OCI-LY7 (cell line): ENCODE measurements around the gene LGALS1. TPM values are rescaled to one million over a fixed set of nuclear protein-coding genes. Genes with fewer than 3 reads are reported as not detected.

ENCODE experiments used
- BruUV-seq: library from RNA; stranded (reverse); fragments of 400-500 nt; replicated peaks from 2 replicates; lab custom pipeline; 2021; lab: Mats Ljungman, UMichigan
- CTCF ChIA-PET: fragments of 300-600 bp; sonication (Branson Sonifier 250); formaldehyde crosslinking; loops from one replicate; lab custom pipeline; 2022; ENCODE audit warnings: antibody characterized with exemption; ENCODE audit not compliant: unreplicated experiment; lab: Charles Lee
- POLR2A ChIA-PET: fragments of 300-600 bp; sonication (Branson Sonifier 250); formaldehyde crosslinking; loops from one replicate; lab custom pipeline; 2022; ENCODE audit warnings: antibody characterized with exemption; lab: Charles Lee
- DNase-seq: peaks from one replicate; pipeline ENCODE4 v3.0.0-alpha.2; 2015; ENCODE audit warnings: low spot score
- H2AFZ ChIP-seq: fragments of 200-600 bp; sonication (generic), shearing (Covaris generic); 2 replicates; pipeline ENCODE4 v1.6.1; 2014; ENCODE audit warnings: mild to moderate bottlenecking, antibody characterized with exemption, low read length, moderate library complexity
- H3K27ac ChIP-seq: fragments of 200-600 bp; sonication (generic); 2 replicates; pipeline ENCODE4 v1.5.1; 2014; ENCODE audit warnings: mixed run types, low read depth, mild to moderate bottlenecking, moderate library complexity, low read length, inconsistent platforms; ENCODE audit not compliant: poor library complexity, severe bottlenecking
- H3K36me3 ChIP-seq: fragments of 200-600 bp; sonication (generic); 2 replicates; pipeline ENCODE4 v1.6.1; 2014; ENCODE audit warnings: mild to moderate bottlenecking, antibody characterized with exemption, low read length, moderate library complexity, mixed read lengths; ENCODE audit not compliant: insufficient read depth
- H3K4me1 ChIP-seq: fragments of 200-600 bp; sonication (generic); 2 replicates; pipeline ENCODE4 v1.5.1; 2014; ENCODE audit warnings: mild to moderate bottlenecking, low read length; ENCODE audit not compliant: insufficient read depth, poor library complexity, severe bottlenecking
- H3K4me2 ChIP-seq: fragments of 200-600 bp; sonication (generic); 2 replicates; pipeline ENCODE4 v1.6.1; 2014; ENCODE audit warnings: mild to moderate bottlenecking, low read length
- H3K4me3 ChIP-seq: fragments of 200-600 bp; sonication (generic); 2 replicates; pipeline ENCODE4 v1.5.1; 2014; ENCODE audit warnings: mild to moderate bottlenecking, low read depth, low read length; ENCODE audit not compliant: poor library complexity, severe bottlenecking
- H3K79me2 ChIP-seq: fragments of 200-600 bp; sonication (generic); 2 replicates; pipeline ENCODE4 v1.6.1; 2016; ENCODE audit warnings: low read depth, mild to moderate bottlenecking, low read length, moderate library complexity, mixed read lengths; ENCODE audit not compliant: insufficient read depth
- H3K9me2 ChIP-seq: fragments of 200-600 bp; sonication (generic); 2 replicates; pipeline ENCODE4 v1.6.1; 2016; ENCODE audit warnings: mild to moderate bottlenecking, low read length, mixed read lengths; ENCODE audit not compliant: insufficient read depth
- H3K9me3 ChIP-seq: fragments of 200-600 bp; sonication (generic); 2 replicates; pipeline ENCODE4 v1.6.1; 2014; ENCODE audit warnings: mild to moderate bottlenecking, mixed run types, low read length, mixed read lengths
- H4K20me1 ChIP-seq: fragments of 200-600 bp; sonication (generic); 2 replicates; pipeline ENCODE4 v1.6.1; 2014; ENCODE audit warnings: mild to moderate bottlenecking, antibody characterized with exemption, low read length, moderate library complexity, mixed read lengths; ENCODE audit not compliant: insufficient read depth
- CTCF ChIP-seq: fragments of 200-600 bp; sonication (generic); conservative IDR thresholded peaks from 2 replicates; pipeline ENCODE4 v1.5.1; 2014; ENCODE audit warnings: mild to moderate bottlenecking, antibody characterized with exemption, low read length, moderate library complexity, mixed read lengths
- EZH2phosphoT487 ChIP-seq: fragments of 200-600 bp; sonication (generic); IDR thresholded peaks from 2 replicates; pipeline ENCODE4 v1.6.1; 2018; ENCODE audit warnings: low read depth, borderline replicate concordance, mild to moderate bottlenecking, mixed run types, antibody characterized with exemption, low read length, moderate library complexity, mixed read lengths
- intact Hi-C: fragments of 100-400 bp; cut with micrococcal nuclease; formaldehyde crosslinking; loops from one replicate; pipeline ENCODE4 v1.10.0; 2022; ENCODE audit not compliant: unreplicated experiment
- total RNA-seq, 2 experiments: library from RNA; depleted of rRNA in 1 of 2; stranded (reverse); fragments of >200 nt in 1 of 2; shearing (Covaris generic) in 1 of 2; gene quantifications; 2 replicates each; pipeline ENCODE4 v1.2.3, GENCODE V29; 2014 to 2022

LGALS1 gene
- total RNA-seq, 2 experiments from 2014 or later, result 57.3 to 93.1 TPM

GRCh38 chr22:37711490-37711889 is 36.1 kb downstream of the LGALS1 start:
- Histone ChIP-seq H3K9me3 (no peaks in the 10 kb centered on the region), H3K9me2 (no peaks in the 10 kb centered on the region), H3K4me3 (no peak overlapping the region), H4K20me1 (no peaks in the 10 kb centered on the region), H2AFZ (no peak overlapping the region), H3K79me2 (no peaks in the 10 kb centered on the region), H3K4me1 (peaks cover 5% of the 10 kb centered on the region), H3K36me3 (no peaks in the 10 kb centered on the region), H3K4me2 (no peak overlapping the region), H3K27ac (no peak overlapping the region)
- CTCF ChIA-PET, result no interaction called here
- POLR2A ChIA-PET, result no interaction called here
- TF ChIP-seq CTCF (no peak), EZH2phosphoT487 (no peak)
- BruUV-seq, result no TSS peak
- intact Hi-C loops, result no loop called here
- DNase-seq, result no peak

- no peak for DNase-seq
- Histone ChIP-seq H3K9me3 (no peaks in the 10 kb centered on the region), H3K4me1 (peaks cover 5% of the 10 kb centered on the region), H3K9me2 (no peaks in the 10 kb centered on the region), H4K20me1 (no peaks in the 10 kb centered on the region), H3K36me3 (no peaks in the 10 kb centered on the region), H3K4me3 (no peak overlapping the region), H3K27ac (no peak overlapping the region), H2AFZ (no peak overlapping the region), H3K79me2 (no peaks in the 10 kb centered on the region), H3K4me2 (no peak overlapping the region)
- intact Hi-C loops, result no loop called here
- CTCF ChIA-PET, result no interaction called here
- POLR2A ChIA-PET, result no interaction called here
- TF ChIP-seq CTCF (no peak), EZH2phosphoT487 (no peak)
- BruUV-seq, result no TSS peak
Measured at GRCh38 chr22:37713761-37714160, 38.3 kb downstream of the LGALS1 start.

GRCh38 chr22:37714634-37715033 is 39.2 kb downstream of the LGALS1 start:
- H4K20me1 ChIP-seq, result no peaks in the 10 kb centered on the region
- DNase-seq, result no peak
- intact Hi-C loops, result no loop called here
- no peak overlapping the region for H3K27ac ChIP-seq
- H3K36me3 ChIP-seq, result no peaks in the 10 kb centered on the region
- H3K4me3 ChIP-seq, result no peak overlapping the region
- POLR2A ChIA-PET, result no interaction called here
- no peak overlapping the region for H2AFZ ChIP-seq
- CTCF ChIA-PET, result no interaction called here
- no peak for TF ChIP-seq EZH2phosphoT487
- no peak for TF ChIP-seq CTCF
- no peak overlapping the region for H3K4me2 ChIP-seq
- no TSS peak for BruUV-seq
- H3K9me2 ChIP-seq, result no peaks in the 10 kb centered on the region
- no peaks in the 10 kb centered on the region for H3K9me3 ChIP-seq
- H3K79me2 ChIP-seq, result no peaks in the 10 kb centered on the region
- H3K4me1 ChIP-seq, result peaks cover 5% of the 10 kb centered on the region
